ENCODE measurements around the gene BCR.

The BCR gene

GRCh38 chr22:23233752-23234408 lies 53.6 kb downstream of the BCR start:
- DNase-seq = no peak

- DNase-seq = no peak
Measured at GRCh38 chr22:23234409-23235161, 54.3 kb downstream of the BCR start.

GRCh38 chr22:23235425-23235824 lies 55.1 kb downstream of the BCR start:
- no peak for DNase-seq

GRCh38 chr22:23236026-23236425 lies 55.7 kb downstream of the BCR start:
- DNase-seq = no peak

GRCh38 chr22:23236440-23237184 lies 56.3 kb downstream of the BCR start:
- DNase-seq = no peak

GRCh38 chr22:23237201-23237798 lies 57.0 kb downstream of the BCR start:
- no peak for DNase-seq

- DNase-seq = no peak
Measured at GRCh38 chr22:23237841-23238240, 57.5 kb downstream of the BCR start.

- no peak for DNase-seq
Measured at GRCh38 chr22:23238707-23239106, 58.4 kb downstream of the BCR start.

GRCh38 chr22:23239429-23239828 lies 59.1 kb downstream of the BCR start:
- no peak for DNase-seq

- DNase-seq = no peak
Measured at GRCh38 chr22:23240639-23241389, 60.5 kb downstream of the BCR start.

GRCh38 chr22:23241562-23242472 lies 61.5 kb downstream of the BCR start:
- DNase-seq = no peak

GRCh38 chr22:23242473-23243001 lies 62.2 kb downstream of the BCR start:
- DNase-seq = no peak

- no peak for DNase-seq
Measured at GRCh38 chr22:23243006-23243573, 62.8 kb downstream of the BCR start.

GRCh38 chr22:23243859-23244689 lies 63.8 kb downstream of the BCR start:
- DNase-seq = no peak

GRCh38 chr22:23244690-23245044 lies 64.4 kb downstream of the BCR start:
- DNase-seq = no peak

GRCh38 chr22:23245045-23245798 lies 64.9 kb downstream of the BCR start:
- DNase-seq = no peak

GRCh38 chr22:23245799-23246136 lies 65.5 kb downstream of the BCR start:
- no peak for DNase-seq

GRCh38 chr22:23246982-23247766 lies 66.9 kb downstream of the BCR start:
- DNase-seq = no peak

GRCh38 chr22:23248583-23248982 lies 68.3 kb downstream of the BCR start:
- DNase-seq = no peak

All from DMS79 (cell line).